NCI-H1105 treated with DMSO at 0.1 percent for 48 hours (cell line): Measurements from ENCODE around the gene MAN2B2.

Experiments used
- DNase-seq: peaks from one replicate; lab custom pipeline; 2025; lab: John Stamatoyannopoulos, UW

The MAN2B2 gene

GRCh38 chr4:6568148-6568547, 6.8 kb upstream of the MAN2B2 start:
- DNase-seq, result no peak

GRCh38 chr4:6568689-6569332, 6.2 kb upstream of the MAN2B2 start:
- DNase-seq, result no peak

GRCh38 chr4:6571608-6572007, 3.4 kb upstream of the MAN2B2 start:
- DNase-seq, result no peak

GRCh38 chr4:6573551-6573950, 1.4 kb upstream of the MAN2B2 start:
- DNase-seq, result no peak

- no peak for DNase-seq
Observed at GRCh38 chr4:6573986-6574746, 823 bp upstream of the MAN2B2 start.

GRCh38 chr4:6575503-6576240, 683 bp downstream of the MAN2B2 start:
- DNase-seq, result no peak

GRCh38 chr4:6576512-6576911, 1.5 kb downstream of the MAN2B2 start:
- DNase-seq, result peak; percentile 60

GRCh38 chr4:6576932-6577331, 1.9 kb downstream of the MAN2B2 start:
- DNase-seq, result no peak

GRCh38 chr4:6577409-6577808, 2.4 kb downstream of the MAN2B2 start:
- DNase-seq, result no peak

- DNase-seq, result no peak
Observed at GRCh38 chr4:6578221-6578620, 3.2 kb downstream of the MAN2B2 start.

GRCh38 chr4:6580353-6580752, 5.4 kb downstream of the MAN2B2 start:
- no peak for DNase-seq

- DNase-seq, result no peak
Observed at GRCh38 chr4:6581566-6582121, 6.7 kb downstream of the MAN2B2 start.

GRCh38 chr4:6582889-6583490, 8.0 kb downstream of the MAN2B2 start:
- DNase-seq, result no peak

GRCh38 chr4:6584865-6585264, 9.9 kb downstream of the MAN2B2 start:
- no peak for DNase-seq

GRCh38 chr4:6586715-6587325, 11.8 kb downstream of the MAN2B2 start:
- DNase-seq, result no peak

- no peak for DNase-seq
Observed at GRCh38 chr4:6589444-6589843, 14.5 kb downstream of the MAN2B2 start.

GRCh38 chr4:6591313-6591712, 16.3 kb downstream of the MAN2B2 start:
- DNase-seq, result no peak

GRCh38 chr4:6591781-6592180, 16.8 kb downstream of the MAN2B2 start:
- DNase-seq, result no peak

GRCh38 chr4:6592804-6593563, 18.0 kb downstream of the MAN2B2 start:
- no peak for DNase-seq

- no peak for DNase-seq
Observed at GRCh38 chr4:6594341-6594740, 19.4 kb downstream of the MAN2B2 start.

- DNase-seq, result no peak
Observed at GRCh38 chr4:6594826-6595355, 19.9 kb downstream of the MAN2B2 start.
